ENCODE results near the gene URI1. TPM values are rescaled to one million over a fixed set of nuclear protein-coding genes. Genes with fewer than 3 reads are reported as not detected.
"Not testable (repeated sequence)": the region's sequence is repeated elsewhere in the genome, so short reads cannot be mapped to it uniquely, and the experiment has no call there.

URI1 gene
- total and polyA plus RNA-seq, 3 donors from 2014 or later: 71.4 to 105 (median 104) TPM

GRCh38 chr19:29904017-29904416 lies 38.0 kb upstream of the URI1 start:
- intact Hi-C loops (cut with DNase I; ENCODE audit: low total_unique reads): no loop called here
- 53 to 83% methylated on average over 2 of the region's 2 CpGs for WGBS, 2 donors

GRCh38 chr19:29908963-29909944 lies 32.8 kb upstream of the URI1 start:
- no peaks in the 10 kb centered on the region for H3K4me1 ChIP-seq
- no peak overlapping the region for H3K27ac ChIP-seq
- TF ChIP-seq POLR2A (IDR thresholded peaks at IDR 0.05) (no peak), CTCF (IDR thresholded peaks at IDR 0.05) (no peak)
- no peaks in the 10 kb centered on the region for H3K36me3 ChIP-seq (ENCODE audit: low read depth, missing control alignments)
- intact Hi-C loops (cut with DNase I; ENCODE audit: low total_unique reads): no loop called here
- 78 to 82% methylated on average over 18 of the region's 18 CpGs for WGBS, 2 donors
- no peaks in the 10 kb centered on the region for H3K27me3 ChIP-seq
- no peak for DNase-seq
- H3K4me3 ChIP-seq: no peak overlapping the region
- H3K9me3 ChIP-seq: no peaks in the 10 kb centered on the region

More at GRCh38 chr19:29904017-29904416, 38.0 kb upstream of the URI1 start:
- Histone ChIP-seq H3K27me3 (no peaks in the 10 kb centered on the region), H3K36me3 (ENCODE audit: low read depth, missing control alignments) (no peaks in the 10 kb centered on the region), H3K27ac (no peak overlapping the region), H3K4me3 (no peak overlapping the region), H3K9me3 (no peaks in the 10 kb centered on the region), H3K4me1 (no peaks in the 10 kb centered on the region)
- no peak for TF ChIP-seq POLR2A (IDR thresholded peaks at IDR 0.05)
- no peak for TF ChIP-seq CTCF (IDR thresholded peaks at IDR 0.05)
- no peak for DNase-seq

- Histone ChIP-seq H3K9me3 (no peaks in the 10 kb centered on the region), H3K36me3 (ENCODE audit: low read depth, missing control alignments) (no peaks in the 10 kb centered on the region), H3K4me1 (no peaks in the 10 kb centered on the region), H3K27ac (no peak overlapping the region), H3K27me3 (no peaks in the 10 kb centered on the region), H3K4me3 (no peak overlapping the region)
- TF ChIP-seq CTCF (IDR thresholded peaks at IDR 0.05): no peak
- TF ChIP-seq POLR2A (IDR thresholded peaks at IDR 0.05): no peak
- WGBS, 2 donors: 58 to 65% methylated on average over 3 of the region's 3 CpGs
- DNase-seq: no peak
- intact Hi-C loops (cut with DNase I; ENCODE audit: low total_unique reads): no loop called here
These were observed 27.1 kb upstream of the URI1 start for GRCh38 chr19:29914933-29915332.

- intact Hi-C loops (cut with DNase I; ENCODE audit: low total_unique reads); H3K4me1 ChIP-seq; H3K27ac ChIP-seq; H3K9me3 ChIP-seq; H3K4me3 ChIP-seq; DNase-seq; H3K27me3 ChIP-seq; H3K36me3 ChIP-seq (ENCODE audit: low read depth, missing control alignments): not testable (repeated sequence)
- 86 to 92% methylated on average over 2 of the region's 2 CpGs for WGBS, 2 donors
These were observed 26.2 kb upstream of the URI1 start for GRCh38 chr19:29915832-29916231.

- no peak for TF ChIP-seq CTCF (IDR thresholded peaks at IDR 0.05)
- no peak for TF ChIP-seq POLR2A (IDR thresholded peaks at IDR 0.05)
- Histone ChIP-seq H3K27ac (no peak overlapping the region), H3K4me3 (no peak overlapping the region), H3K27me3 (no peaks in the 10 kb centered on the region), H3K9me3 (no peaks in the 10 kb centered on the region), H3K36me3 (ENCODE audit: low read depth, missing control alignments) (no peaks in the 10 kb centered on the region), H3K4me1 (no peaks in the 10 kb centered on the region)
- intact Hi-C loops (cut with DNase I; ENCODE audit: low total_unique reads): no loop called here
- 90 to 92% methylated on average over 7 of the region's 7 CpGs for WGBS, 2 donors
- no peak for DNase-seq
These were observed 24.1 kb upstream of the URI1 start for GRCh38 chr19:29917911-29918310.
